CD4-positive, alpha-beta T cell treated with Interleukin-10 for 1 hour (primary cell): ENCODE results near the gene GDPD3.
"Not testable (repeated sequence)": the region's sequence is repeated elsewhere in the genome, so short reads cannot be mapped to it uniquely, and the experiment has no call there.

Experiments used
- DNase-seq: peaks from one replicate; pipeline ENCODE4 v3.0.0-alpha.2; 2020

GDPD3 gene

DNA sequence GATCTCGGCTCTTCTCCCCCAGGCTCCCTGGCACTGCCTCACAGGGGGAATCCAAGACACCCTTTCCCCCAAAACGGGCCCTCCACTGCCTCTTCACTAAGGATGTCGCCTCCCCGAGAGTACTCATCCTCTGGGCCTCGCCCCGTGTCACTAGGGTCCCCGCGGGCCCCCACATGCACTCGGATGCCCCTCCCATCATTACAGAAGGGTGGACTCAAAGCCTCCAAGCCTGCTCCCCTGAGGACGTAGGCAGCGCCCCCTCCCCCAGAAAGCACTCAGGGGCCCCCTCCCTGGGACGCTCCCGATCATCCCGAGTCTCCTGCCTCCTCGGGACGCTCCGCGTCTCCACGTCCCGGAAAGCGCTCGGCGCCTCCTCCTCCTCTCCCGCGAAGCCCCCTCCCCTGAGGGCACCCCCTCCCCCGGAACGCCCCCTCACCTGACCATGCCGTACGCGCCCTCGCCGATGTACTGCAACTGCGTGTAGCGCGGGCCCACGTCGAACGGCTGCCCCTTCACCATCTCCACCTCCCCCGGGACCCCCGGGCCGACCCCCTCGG, 9.3 kb upstream of the GDPD3 start:
- peak; percentile 16 for DNase-seq

DNA sequence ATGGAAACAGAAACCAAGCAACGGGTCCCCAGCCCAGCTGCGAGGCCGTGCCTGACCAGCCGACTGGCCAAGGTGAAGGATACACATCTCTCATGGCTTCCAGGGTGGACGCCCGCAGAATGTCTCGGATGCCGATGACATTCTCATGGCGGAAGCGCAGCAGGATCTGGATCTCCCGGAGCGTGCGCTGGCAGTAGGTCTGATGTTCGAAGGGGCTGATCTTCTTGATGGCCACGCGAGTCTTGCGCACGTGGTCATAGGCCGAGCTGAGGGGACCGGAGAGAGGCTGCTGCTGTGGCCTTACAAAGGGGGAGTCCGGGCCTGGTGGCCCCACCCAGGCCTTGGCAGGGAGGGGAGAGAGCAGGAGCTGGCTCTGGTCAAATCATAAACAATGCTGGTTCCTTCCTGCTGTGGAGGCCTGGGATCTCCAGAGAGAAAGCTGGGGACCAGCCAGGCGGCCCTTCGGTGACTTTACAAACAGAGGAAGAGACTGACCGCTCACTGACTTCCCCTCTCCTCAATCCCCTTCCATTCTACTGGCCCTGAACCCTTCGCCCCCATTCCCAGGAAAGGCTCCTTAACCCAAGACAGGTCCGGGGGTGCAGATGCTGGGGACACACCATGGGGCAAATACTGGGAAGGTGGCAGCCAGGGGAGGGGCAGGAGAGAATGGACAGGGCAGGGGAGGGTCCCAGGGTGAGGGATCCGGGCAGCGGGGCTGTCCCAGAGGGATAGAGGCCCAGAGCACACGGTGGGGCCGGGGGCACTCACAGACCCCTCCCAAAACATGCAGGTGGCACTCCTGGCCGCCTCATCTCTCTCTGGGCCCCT, 8.6 kb upstream of the GDPD3 start:
- no peak for DNase-seq

DNA sequence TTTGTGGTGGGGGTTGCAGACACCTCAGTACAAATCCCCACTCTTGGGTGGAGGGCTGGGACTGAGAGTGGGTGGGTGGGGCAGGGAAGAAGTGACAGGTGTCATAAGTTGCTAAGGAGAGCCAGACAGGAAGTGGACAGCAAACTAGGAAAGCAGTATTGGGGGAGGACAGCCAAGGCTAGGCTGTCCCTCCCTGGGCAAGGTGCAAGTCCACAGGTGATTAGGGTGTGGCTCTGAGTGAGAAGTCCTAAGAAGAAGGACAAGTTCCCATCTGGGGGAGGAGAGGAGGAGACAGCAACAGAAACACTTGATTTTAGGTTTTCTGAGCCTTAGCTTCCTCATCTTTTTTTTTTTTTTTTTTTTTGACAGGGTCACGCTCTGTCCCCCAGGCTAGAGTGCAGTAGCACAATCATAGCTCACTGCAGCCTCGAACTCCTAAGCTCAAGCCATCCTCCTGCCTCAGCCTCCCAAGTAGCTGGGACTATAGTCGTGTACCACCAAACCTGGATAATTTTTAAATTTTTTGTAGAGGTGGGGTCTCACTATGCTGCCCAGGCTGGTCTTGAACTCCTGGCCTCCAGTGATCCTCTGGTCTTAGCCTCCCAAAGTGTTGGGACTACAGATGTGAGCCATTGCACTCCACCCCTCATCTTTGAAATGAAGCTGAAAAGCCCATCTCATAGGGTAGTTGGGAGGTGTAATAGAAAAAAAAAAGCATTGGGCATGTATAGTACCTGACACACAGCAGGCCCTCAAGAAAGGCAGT, 7.2 kb upstream of the GDPD3 start:
- DNase-seq, result no peak

DNA sequence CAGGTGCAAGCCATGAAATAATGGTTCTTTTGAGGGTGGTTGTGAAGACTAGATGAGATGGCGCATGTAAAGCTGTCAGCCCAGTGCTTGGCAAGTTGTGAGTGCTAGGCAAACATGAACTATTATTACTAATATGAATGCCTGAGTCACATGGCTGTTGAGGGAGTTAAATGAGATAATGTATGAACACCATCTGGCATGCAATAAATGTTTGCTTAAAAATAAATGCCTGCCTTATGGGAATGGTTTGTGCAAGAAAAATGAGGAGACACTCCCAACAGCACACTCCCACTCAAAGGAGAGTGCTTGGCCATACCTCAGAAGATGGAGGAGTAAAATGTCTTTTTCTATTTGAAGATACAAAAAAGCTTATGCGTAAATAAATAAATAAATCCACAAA, 6.1 kb upstream of the GDPD3 start:
- no peak for DNase-seq

DNA sequence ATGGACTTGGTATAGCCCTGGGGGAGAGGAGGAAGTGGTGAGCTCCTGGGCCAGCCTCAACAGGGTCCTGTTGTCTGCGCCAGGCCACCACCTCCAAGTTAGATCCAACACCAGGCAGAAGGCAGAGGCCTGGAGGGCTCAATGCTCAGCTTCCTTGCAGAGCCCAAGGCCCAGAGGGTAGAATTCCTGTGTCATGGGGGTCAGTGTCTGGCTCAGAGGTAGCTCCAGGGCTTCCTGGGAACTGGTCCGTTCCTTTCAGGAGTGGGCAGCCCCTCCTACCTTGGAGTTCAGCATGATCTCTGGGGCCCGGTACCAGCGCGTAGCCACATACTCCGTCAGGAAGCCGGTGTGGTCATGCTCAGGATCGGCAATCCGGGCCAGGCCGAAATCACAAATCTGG, 4.4 kb upstream of the GDPD3 start:
- DNase-seq, result no peak

DNA sequence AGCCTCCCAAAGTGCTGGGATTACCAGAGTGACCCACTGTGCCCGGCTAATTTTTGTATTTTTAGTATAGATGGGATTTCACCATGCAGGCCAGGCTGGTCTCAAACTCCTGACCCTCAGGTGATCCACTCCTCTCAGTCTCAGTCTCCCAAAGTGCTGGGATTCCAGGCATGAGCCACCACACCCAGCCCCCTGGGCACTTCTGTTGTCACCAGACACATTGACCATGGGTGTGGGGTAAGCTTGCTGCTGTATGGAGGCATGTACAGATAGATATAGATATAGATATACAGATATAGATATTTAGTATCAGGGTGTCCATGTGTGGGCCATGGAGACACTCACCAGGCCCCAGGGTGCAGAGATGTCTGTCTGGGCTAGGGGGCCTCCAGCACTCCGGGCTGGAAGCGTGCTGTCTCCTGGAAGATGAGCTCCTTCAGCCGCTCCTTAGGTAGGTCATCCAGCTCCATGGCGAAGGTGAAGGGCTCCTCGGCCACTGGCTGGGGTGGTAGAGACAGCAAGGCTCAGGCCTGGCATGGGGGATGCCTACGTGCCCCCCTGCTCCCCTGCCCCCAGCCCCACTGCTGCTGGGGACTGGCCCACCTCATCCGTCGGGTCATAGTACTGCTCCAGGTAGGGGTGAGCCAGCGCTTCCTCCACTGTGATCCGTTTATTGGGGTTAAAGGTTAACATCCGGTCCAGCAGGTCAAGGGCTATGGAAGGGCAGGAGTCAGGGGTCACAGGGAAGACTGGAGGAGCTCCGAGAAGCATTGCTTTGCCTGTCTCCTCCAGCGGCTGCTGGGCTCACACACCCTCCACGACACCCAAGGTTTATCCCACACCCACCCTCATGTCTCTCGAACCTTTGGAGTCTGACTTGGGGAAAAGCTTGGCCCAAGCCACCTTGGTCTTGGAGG, 3.2 kb upstream of the GDPD3 start:
- DNase-seq, result no peak

DNA sequence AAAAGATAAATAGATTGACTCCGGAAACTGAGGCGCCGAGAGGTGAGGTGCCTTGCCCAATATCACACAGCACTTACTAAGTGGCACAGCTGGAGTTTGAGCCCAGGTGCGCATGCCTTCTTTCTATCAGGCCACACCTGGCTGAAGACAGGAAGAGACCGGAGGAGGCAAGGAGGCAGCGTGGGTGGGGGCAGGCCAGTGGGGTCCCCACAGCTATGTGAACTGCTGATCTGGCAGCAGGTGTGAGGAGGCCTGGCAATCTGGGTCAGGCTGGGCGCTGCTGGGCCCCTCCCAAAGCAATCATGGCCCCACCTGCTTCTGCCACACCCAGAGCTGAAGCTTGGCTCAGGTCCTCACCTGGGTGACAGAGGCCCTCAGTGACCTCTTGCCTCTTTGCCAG, 1.9 kb upstream of the GDPD3 start:
- peak; percentile 44 for DNase-seq

DNA sequence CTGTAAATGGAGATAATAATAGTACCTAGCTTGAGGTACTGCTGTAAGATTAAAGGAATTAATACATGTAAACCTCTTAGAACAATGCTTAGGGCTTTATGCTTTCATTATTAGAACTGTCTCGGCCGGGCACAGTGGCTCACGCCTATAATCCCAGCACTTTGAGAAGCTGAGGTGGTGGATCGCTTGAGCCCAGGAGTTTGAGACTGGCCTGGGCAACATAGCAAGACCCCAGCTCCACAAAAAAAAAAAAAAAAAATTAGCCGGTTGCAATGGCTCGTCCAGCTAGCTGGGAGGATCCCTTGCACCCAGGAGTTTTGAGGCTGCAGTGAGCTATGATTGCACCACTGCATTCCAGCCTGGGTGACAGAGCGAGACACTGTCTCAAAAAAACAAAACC, 1.5 kb upstream of the GDPD3 start:
- not testable (repeated sequence) for DNase-seq

DNA sequence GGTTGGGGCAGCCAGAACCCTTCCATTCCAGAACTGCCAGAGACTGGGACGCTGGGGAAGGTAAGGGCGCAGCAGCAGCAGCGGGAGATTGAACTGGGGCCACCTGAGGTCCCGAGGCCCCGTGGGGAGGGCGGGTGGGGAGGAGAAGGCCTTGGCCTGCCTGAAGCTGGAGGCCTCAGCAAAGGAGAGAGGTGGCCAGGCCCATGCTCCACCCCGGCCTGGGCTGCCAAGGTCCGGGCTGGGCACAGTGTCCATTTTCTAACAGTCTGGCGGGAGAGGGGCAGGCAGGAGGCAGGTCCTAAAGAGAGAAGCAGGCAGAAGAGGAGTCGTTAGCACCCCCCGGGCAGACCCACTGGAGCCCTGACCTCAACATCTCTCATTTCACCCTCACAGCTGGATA, 1.1 kb upstream of the GDPD3 start:
- no peak for DNase-seq

DNA sequence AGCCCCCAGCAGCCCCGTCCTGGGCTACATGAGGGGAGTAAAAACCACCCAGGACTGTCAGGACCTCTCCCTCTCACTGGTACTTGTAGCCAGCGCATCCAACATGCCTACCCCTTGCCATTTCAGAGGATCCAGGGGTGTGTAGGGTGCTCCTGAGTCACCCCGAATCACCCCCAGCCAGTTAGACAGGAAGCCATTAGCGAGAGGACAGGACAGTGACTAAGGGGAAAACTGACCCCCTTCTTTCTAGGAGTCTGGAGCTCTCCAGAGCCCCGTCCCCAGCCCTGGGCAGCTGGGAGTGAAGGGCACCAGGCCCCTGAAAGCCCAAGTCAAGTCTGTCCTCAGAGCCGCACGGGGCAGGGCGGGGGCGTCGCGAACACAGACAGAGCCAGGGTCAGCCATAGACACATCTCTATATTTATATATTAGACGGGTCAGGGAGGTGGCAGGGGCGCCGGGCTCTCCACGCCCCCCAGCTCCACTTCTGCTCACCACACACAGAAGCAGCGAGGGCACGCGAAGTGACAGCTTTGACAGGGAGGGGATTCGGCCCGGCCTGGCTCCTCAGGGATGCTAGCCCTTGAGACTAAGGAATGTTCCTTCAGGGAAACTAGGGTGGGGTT, 485 bp upstream of the GDPD3 start:
- DNase-seq, result no peak

DNA sequence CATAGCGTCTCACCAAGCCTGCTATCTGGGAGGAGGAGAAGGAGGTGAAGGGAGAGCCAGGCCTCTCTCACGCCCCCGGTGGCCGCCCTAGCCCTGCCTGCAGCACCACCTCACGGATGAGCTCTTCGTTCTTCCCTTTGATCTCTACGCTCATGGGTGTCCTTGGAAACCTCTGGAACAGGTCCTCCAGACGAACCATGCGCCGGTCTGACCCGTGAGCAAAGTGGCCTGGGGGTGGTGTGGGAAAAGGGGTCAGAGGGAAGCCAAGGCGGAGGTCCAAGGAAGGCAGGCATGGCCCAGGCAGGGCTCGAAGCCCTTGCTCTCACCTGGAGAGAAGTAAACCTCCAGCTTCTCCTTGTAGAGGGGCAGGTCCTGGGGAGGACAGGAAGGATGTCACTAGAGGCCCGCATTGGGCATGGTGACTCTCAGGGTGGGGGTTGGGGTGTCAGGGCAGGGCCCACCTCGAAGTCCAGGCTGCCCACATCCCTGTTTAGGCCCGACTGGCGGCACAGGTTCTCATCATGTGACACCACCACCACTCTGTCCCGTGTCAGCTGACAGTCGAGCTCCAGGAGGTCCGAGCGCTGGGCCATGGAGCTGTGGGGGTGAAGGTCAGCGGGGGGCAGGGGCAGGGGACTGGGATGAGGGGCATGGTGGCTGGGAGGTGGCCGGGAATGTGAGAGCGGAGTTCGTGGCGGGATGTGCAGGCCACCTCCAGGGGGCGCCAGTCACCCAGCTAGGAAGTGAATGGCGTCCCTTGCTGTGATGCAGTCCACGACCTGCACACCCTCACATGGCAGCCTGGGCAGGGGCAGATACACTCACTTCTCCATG, 923 bp downstream of the GDPD3 start:
- DNase-seq, result peak; percentile 62

DNA sequence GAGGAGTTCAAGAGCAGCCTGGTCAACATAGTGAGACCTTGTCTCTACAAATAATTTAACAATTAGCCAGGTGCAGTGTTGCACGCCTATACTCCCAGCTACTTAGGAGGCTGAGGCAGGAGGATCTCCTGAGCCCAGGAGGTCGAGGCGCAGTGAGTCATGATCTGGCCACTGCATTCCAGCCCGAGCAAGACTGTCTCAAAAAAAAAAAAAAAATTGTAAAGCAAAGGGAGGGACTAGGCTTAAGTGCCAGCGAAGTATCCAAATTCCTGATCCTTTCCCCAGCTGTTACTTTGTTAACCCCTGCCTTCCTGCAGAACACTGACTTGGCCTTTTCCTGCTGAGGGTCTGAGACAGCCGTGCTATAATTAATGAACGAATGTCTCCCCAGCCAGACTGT, 2.7 kb downstream of the GDPD3 start:
- no peak for DNase-seq

DNA sequence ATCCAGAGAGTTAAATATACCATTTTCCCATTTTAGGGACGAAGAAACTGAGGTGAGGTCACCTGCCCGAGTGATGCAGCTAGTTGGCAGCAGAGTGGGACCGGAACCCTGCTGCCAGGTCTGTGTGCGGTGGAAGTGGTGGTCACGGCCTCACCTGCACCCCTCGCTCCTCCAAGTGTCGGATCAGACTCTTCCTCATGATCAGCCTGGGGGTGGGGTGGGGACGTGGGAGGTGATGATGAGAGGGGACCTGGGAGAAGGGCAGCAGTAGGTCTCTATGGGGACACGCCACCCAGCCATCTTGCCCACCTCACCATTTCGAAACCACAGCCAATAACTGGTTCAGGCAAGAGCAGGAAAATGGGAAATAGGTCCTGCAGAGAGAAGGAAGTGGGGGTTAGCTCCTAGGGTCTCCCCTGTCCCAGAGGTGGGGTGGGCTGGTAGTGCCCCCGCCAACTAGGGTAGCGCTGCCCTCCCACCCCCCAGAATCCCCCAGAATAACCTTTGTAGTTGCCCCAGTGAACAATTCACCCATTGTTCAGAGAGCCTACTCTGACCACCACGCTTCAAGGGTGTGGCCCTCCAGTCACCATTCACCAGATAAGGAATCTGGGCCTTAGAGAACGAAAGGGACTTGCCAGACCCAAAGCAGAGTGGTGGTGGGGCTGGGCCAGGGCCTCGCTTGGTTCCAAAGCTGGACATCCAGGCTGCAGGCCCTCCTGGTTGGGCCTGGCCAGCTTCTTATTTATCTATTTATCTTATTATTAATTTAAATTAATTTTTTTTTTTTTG, 5.1 kb downstream of the GDPD3 start:
- no peak for DNase-seq

DNA sequence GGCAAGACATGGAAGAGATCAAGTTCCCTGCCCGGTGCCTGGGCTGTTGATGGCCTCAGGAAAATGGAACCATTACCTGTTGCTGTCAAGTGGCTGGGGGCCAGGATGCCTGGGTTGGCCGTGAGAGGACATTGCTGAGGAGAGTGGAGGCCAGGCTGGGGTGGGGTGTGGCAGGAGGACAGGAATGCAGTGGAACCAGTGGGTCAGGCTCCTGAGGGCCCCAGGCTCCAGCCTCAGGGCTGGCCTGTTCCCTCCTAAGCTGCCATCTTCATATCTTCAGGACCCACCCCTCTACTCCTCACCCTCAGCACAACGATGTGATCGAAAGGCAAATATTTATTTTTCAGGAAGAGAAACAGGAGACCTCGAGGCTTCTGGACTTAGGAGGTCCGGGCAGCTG, 8.8 kb downstream of the GDPD3 start:
- DNase-seq, result no peak

DNA sequence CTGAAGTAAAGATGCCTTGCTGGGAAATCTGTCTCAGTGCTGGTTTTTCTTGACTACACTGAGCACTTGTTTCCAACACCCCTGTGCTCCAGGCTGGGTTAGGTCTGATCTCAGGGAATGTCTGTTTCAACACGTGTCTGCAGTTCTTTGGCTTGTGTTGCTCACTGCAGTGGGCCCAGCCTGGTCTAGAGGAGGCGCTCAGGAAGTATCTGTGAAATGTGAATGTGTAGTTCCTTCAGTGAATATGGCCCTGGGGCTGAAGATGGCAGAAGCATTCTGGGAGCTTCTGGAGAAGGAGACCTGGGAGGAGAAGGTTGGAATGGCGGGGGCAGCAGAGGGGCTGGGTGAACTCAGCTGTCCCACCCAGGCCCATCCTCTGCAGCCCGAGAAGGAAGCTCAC, 9.2 kb downstream of the GDPD3 start:
- no peak for DNase-seq

DNA sequence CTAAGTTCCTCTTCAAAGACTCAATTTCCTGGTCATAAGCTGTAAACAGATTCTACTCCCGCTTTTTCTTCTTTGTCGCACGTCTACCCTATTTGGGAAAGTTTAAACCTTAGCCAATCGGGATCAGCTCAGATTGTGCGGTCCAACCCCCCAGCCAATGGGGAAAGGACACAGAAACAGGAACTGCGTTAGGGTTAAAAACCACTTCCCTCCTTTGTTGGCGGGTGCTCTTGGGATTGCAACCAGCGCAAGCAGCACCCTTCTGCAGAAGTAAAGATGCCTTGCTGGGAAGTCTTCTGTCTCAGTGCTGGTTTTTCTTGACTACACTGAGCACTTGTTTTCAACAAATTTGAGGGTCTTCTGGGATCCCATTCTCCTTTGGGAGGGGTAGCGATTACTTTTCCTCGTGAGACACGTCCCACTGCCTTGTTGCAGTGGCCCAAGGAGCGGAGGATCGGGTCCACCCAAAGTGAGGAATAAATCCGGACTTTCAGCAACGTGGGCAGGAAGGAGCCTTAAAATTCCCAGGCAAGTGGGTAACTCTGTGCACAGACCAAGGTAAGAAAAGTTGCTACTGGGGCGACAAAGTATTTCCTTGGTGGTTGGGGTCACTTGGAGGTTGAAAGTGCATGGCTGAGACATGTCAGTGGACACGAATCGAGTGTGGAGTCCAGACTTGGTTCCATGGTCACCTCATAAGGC, 16.3 kb downstream of the GDPD3 start:
- DNase-seq, result peak; percentile 39

DNA sequence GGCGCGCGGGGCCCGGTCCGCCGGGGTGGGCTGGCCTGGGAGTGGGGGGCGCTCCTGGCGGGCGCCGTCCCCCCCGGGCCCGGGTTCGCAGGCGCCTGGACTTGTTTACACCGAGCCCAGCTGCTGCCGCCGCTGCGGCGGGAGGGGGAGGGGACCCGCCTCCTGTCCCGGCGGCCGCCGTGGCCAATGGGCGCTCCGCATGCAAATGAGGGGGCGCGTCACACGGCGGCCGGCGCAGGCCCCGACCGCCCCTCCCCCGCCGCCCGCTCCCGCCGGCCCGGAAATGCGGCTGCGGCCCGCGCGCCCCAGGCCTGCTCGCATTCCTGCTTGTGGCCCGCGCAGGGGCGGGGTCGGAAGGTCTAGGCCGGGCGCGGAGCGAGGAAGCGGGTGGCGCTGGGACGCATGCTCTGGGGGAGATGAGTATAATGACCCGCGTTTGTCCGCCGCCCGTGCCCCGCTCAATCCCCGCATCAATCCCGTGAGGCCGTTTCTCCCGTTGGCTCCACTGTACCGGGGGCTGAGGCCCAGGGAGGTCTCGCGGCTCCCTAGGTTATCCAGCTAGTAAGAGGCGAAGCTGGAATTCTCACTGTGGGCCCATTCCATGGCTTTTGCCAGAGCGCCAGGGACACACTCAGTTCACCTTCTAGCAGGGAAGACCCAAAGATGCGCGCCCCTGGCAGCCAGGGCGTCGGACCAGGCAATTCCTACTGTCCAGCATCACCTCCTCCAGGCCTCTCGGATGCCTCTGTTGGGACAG, 17.1 kb downstream of the GDPD3 start, which contains the start of gene YPEL3:
Gene YPEL3, minus strand, starts transcription at position 109 of the 757 bp plus-strand sequence. CDS start 731 bp downstream, outside the sequence.
- peak; percentile 91 for DNase-seq

DNA sequence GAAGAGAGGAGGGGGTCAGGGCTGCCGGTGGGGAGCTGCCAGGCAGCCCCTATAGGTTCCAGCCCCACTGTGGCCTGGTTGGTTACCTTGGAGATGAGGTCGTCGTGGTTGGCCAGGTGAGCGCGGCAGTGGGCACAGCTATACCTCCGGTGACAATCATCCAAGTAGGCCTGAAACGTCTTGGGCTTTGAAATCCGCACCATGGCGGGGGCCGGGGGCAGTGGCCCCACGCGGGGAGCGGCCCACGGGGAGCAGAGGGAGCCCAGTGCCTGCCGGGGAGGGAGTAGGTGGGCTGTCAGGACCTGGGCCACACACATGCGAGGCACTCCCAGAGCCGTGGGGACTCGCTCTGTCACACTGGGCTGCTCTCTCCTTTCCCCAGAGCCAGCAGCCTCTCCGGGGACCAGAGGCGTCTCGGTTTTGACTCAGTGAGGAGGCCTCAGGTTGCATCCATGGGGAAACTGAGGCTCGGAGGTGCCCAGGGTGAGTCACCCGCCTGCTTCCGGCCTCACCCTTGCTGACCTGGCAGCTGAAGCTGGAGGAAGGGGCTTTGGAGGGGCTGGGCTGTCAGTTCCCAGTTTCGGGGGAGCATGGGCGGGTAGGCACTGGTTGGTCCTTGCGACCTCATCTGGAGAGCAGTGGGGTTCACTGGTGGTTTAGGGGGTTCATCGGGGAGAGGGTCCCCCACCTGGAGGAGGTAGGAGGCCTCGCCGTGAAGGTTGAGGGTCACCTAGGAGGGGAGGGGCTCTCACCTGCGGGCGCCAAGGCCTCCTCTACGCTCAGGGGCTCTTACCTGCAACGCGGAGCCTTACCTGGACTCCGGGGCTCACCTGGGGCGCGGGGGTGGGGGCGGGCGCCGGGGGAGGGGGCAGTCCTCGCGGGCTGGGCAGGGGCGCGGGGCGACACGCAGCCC, 17.9 kb downstream of the GDPD3 start:
- DNase-seq, result no peak
